GM21717 (cell line): ENCODE results near the gene TMEM259.

Experiments used
- ATAC-seq: cut with Tn5 transposase; IDR thresholded peaks from one replicate; pipeline ENCODE4 v1.9.1; 2021; ENCODE audit warnings: mild to moderate bottlenecking, moderate library complexity; ENCODE audit not compliant: unreplicated experiment

The TMEM259 gene

DNA sequence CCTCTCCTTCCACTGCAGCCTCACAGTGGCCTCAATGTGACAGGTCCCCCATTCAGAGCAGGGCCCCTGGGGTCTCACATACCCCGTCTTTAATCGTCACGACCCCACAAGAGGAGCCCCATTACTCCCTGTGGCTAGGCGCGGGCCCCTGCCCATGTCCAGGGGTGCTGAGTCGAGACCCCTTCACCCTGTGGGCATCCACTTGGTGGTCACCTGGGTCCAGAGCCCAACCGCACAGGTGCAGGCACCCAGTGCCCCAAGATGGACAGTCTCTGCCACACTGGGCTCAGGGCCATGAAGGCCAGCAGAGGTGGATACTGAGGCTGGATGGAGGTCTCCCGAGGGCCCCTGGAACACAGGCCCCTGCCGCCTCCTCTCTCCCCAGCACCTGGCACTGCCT, 3.0 kb downstream of the TMEM259 start:
- ATAC-seq, result no peak

DNA sequence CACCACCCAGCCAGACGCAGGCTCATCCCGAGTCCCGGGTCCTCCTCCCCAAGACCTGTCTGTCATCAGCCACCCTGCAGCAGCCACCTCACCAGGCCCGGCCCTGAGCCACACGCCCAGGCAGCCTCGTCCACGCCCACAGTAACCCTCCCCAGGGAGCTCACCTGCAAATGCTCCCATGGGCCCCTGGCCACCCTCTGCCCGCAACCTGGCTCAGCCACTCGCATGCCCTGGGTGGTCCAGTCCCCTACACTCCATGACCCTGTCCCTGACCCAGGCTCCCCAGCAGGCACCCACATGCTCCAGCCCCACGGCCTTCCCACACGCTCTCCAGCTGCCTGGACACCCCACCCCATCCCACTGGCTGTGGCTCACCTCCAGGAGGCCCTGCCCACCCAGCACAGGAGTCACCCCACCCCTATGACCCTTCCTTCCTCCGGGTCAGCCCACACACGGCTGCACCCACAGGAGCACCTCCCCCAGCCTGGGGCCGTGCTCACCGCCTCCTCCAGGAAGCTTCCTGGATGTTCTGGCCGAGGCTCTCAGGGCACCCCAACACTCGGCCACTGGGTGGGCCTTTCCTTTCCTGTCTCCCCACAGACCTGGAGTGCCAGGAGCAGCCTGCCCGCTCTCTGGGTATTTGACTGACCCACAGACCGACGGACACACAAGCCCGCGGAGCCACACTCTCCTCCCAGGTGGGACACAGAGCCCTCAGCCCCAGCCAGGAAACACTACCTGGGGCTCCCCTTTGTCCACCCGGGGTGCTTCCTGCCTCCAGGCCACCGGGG, 3.6 kb downstream of the TMEM259 start:
- ATAC-seq, result no peak

DNA sequence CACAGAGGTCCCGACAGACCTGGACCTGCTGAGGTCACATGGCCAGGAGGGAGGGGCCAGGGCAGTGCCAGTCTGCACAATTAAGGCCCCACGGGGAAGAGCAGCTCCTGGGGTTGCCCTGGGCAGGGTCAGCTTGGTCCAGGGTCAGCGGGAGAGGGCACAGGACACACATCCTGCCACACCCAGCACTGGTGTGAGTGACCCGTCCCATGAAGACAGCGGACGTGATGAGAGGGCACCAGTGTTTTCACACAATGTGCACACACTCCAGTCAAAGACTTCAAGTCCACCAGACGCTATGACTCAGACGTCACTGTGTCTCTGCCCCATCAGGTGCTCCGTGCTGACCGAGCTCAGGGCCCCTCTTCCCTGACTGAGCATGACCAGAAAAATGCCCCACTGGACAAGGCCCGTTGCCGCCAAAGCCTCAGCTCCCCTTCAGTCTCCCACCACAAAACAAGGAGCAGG, 4.2 kb downstream of the TMEM259 start:
- ATAC-seq, result no peak

DNA sequence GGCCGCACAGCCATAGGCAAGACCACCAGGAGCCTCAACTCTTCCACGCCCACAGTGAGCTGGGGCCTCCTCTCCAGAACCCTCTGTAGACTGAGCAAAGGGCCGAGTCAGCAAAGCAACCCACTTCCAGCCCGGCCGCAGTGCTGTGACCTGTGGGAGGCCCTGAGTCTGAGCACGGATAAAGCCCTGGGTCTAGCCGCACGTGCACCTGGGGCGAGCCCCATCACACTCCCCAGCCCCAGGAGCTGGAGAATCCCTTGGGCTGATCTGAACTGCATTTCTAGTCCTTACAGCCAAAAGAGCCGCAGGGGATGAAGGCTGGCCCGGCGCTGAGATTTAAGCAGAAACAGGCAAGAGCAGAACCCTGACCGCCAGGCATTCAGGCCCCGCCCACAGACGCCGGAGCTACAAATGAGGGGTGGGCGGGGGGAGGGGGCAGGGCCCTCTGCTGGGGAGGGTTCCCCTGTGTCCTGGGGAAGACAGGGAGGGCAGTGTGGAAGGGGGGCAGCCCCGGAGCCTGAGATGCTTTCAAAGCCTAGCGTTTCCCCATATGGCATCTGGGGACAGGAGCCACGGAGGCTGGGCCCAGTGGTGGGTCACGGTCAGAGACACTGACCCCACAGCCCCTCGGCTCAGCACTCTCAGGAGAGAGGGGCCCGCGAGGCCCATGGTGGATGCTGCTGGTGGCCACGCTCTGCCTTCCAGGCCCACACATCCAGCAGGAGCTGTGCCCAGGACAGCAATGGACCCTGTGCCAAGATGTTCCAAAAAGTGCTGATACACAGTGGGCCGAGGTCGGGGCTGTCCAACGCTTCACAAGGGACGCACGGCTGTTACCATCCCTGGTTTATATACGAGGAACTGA, 4.9 kb downstream of the TMEM259 start:
- no peak for ATAC-seq

DNA sequence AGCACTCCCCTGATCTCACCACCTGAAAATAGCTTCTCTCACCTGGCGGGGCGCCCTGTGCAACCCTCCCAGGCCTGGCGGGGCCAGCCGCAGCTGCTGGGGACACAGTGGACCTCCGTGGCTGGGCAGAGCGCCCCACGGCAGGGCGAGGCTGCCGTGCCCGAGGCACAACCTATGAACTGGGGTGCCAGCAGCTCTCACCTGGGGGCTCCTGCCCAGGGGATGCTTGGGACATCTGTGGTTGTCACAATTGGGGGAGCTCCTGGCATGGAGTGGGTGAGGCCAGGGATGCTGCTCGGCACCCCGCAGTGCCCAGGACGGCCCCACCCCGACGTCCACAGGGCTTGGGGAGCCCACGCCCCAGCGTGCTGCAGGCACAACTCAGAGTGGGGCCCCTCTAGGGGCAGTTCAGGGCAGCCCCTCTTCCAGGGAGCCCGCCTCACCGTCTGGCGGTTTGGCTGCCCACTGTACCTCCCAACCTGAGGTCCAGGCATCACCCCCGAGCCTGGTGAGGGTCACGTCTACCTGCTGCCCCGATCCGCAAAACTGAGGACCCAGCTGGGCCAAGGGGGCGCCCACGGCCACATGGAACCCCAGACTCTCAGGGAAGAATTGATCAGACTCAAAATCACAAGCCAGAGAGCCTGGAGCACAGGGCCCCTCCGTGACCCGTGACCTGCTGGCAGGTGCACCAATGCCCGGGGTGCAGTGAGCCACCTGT, 5.7 kb downstream of the TMEM259 start:
- no peak for ATAC-seq

DNA sequence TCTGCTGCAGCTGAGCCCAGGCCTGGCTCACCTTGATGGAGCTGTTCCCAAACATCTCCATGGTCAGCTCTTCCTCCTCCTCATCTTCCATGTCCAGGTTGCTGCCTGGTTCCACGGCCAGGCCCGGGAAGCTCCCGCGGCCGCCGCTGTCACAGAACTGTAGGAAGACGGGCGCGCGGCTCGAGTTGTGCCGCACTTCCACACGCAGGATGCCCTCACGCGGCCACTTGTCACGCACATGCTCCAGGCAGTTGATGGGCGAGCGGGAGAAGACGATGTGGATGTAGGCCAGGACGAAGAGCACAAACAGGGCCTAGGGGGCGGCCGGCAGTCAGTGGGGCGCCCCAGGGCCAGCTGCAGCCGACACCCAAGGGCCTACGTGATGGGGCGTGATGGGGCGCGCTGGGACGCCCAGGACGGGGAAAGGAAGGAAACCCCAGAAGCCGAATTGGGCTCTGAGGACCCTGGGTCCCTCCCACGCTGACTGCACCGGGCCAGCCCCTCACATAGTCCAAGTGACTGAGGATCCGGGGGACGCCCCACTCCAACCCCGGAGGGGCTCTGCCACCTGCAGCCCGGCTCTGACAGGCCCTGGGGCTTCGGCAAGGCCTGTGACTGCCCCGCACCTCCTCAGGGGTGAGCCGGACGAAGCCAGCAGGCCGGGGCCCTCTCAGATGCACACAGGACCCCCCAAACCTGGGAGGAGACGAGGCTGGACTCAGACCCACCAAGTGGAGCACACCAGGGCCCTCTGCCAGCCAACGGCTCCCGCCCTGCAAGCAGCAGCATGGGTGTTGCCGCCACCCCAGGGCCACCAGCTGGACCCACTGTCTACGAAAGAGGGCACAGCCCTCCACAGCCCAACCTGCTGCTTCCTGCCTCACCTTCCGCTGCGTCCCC, 6.5 kb downstream of the TMEM259 start:
- ATAC-seq, result no peak

DNA sequence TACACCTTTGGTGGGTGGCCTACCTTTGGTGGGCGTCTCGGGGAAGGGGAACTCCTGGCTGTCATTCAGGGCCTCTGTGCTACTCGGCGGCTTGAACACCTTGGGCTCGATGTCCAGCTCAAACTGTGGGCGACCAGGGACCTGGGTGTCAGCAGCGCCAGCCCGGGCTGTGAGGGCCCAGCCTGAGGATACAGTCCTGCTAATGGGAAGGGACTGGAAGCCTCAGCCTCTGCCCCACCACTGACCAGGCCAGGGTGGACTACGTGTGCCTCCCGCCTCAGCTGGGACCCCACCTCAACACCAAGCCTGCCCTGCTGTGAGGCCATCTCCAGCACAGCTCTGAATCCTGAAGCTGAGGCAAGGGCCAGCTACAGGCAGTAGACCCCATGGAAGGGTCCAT, 7.7 kb downstream of the TMEM259 start:
- no peak for ATAC-seq

DNA sequence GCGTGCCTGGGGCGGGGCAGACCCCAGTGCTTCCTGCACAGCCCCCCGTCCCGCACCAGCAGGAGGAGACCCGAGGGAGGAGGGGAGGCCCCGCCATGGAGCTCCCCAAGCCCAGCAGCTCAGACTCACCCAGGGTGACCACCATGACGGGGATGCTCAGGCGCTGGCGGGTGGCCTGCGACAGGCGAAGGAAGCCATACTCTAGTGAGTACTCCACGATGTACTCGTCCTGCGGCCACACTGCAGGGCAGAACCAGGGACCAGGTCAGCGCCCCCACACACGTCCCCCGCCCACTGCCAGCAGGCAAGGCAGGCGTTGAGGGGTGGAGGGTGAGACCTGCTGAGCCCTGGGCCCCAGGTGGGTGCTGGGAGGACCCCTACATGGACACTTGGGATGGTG, 8.6 kb downstream of the TMEM259 start:
- ATAC-seq, result no peak

DNA sequence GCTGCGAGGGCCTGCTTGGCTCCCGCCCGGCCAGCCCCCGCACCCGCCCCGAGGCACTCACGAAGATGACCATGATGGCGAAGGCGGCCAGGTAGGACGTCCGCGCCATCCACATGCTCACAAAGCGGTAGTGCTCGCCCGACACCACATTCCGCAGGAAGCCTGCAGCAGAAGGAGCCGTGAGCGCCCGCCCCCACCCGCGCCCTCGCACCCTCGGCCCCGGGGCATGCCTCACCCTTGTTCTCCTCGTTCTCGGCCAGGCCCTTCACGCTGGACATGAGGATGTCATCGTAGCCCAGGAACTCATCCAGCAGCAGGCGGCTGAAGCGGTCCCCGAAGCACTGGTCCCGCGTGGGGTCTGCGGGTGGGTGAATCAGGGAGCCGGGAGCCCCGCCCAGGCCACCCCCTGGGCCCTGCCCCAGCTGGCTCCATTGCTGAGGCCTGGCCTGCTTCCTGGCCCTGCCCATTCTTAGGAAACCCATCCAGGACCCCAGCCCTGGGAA, 9.0 kb downstream of the TMEM259 start:
- no peak for ATAC-seq

DNA sequence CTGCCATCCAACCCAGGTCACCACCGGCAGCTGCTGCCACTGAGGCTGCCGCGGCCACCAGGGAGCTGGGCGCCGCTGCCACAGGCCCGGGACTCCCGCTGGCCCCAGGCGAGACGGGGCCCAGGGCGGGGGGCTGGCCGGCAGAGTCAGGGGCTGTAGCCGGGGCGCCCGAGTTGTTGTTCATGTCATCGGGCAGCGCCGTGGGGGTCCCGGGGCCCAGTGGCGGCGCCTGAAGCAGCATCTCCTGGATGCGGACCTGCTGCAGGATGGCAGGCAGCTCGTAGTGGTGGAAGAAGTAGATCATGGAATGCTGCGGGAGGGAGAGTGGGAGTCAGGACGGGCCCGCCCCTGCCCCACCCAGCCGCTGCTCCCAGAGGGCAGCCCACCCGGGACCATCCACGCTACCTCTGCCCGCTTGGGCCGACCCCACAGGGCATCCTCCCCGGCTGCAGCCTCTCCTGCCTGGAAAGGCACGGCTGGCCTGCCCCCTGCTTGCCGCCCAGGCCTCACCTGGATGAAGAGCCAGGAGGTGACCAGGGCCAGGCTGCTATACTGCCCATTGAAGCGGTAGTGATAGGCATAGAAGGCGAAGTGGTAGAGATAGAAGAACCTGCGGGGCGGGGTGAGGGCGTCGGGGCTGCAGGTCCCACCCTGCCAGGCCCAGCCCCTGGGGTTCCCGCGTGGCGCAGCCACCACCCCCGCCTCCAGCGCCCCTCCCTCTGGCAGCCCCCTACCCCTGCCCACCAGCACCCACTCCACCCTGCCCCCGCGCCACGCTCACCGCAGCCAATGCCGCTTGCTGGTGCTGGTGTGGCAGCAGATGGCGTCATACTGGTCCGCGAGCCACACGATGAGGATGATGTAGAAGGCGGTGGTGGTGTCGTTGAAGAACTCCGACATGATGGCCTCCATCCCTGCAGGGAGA, 10.1 kb downstream of the TMEM259 start:
- no peak for ATAC-seq

DNA sequence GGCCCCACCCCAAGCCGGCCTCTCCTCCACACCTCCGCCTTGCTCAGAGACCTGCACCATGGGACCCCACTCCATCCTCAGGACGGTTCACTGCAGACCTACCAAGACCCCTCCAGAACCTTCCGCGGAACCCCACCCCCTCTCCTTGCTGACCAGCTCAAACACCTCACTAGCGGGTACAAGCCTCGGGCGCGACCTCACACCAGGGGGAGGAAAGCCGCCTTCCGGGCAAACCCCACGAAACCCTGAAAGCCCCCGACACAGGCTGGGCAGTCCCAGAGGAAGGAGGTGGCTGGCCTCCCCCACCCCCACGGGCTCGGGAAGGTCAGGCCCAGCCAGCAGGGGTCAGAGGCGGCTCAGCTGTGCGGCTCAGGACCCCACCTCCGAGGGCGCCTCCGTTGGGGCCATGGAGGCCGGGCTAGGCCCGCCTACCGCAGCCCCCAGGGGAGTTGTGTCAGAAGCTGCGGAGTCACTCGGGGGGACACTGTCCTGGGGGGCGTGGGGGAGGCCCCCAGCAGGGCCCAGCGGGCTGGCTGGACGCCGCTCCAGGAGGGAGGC, 10.9 kb downstream of the TMEM259 start:
- ATAC-seq, result no peak

DNA sequence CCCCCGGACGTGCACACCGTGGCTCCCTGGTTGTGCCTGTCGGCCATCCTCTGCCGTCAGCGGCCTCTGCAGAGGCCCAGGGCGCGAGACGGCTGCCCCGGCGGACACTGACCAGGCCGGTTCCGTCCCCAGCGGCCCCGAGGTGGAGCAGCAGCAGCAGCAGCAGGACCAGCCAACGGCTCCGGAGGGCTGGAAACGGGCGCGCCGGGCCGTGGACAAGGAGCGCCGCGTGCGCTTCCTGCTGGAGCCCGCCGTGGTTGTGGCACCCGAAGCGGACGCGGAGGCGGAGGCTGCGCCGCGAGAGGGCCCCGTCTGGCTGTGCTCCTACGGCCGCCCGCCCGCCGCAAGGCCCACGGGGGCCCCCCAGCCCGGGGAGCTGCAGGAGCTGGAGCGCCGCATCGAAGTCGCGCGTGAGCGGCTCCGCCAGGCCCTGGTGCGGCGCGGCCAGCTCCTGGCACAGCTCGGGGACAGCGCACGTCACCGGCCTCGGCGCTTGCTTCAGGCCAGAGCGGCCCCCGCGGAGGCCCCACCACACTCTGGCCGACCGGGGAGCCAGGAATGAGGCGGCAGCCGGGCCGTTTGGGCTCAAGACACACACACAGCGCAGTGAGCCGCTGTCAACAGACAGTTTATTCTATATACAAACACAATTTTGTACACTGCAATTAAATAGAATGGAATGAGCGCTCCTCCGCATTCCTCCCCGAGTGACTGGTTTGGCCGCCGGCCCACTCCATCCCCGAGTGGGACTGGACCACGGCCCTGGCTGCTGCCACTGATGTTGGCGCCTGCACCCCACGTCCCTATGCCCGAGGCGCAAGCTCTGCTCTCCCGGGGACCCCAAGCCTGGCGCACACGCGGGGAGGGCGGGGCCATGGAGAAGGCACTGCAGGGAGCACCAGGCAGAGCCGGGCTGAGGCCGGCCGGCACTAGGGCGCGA, 11.6 kb downstream of the TMEM259 start:
- no peak for ATAC-seq

DNA sequence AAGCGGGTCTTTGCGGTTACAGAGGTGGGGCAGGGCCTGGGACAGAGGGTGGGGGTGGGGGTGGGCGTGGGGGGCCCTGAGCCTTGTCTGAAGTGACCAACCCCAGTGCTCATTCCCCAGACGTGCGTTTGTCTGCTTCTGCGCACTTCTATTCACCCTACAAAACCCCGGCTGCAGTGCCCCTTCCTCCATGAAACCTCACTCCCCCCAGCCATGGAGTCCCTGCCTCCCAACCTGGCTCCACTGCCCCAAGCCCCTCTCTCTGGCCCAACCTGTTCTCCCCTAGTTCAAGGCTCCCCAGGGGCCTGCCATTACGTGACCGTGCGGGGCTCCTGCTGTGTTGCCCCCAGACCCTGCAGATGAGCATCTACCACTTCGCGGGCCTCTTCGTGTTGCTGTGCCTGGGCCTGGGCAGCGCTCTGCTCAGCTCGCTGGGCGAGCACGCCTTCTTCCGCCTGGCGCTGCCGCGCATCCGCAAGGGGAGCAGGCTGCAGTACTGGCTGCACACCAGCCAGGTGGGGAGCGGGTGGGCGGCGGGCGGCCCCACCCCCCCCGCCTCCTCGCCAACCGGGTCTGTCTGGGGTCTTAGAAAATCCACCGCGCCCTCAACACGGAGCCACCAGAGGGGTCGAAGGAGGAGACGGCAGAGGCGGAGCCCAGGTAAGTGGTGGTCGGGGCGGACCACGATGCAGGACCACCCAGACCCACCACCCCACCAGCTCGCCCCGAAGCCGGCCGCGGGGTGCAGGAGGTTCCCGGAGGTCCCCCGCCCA, 12.5 kb downstream of the TMEM259 start:
- no peak for ATAC-seq

DNA sequence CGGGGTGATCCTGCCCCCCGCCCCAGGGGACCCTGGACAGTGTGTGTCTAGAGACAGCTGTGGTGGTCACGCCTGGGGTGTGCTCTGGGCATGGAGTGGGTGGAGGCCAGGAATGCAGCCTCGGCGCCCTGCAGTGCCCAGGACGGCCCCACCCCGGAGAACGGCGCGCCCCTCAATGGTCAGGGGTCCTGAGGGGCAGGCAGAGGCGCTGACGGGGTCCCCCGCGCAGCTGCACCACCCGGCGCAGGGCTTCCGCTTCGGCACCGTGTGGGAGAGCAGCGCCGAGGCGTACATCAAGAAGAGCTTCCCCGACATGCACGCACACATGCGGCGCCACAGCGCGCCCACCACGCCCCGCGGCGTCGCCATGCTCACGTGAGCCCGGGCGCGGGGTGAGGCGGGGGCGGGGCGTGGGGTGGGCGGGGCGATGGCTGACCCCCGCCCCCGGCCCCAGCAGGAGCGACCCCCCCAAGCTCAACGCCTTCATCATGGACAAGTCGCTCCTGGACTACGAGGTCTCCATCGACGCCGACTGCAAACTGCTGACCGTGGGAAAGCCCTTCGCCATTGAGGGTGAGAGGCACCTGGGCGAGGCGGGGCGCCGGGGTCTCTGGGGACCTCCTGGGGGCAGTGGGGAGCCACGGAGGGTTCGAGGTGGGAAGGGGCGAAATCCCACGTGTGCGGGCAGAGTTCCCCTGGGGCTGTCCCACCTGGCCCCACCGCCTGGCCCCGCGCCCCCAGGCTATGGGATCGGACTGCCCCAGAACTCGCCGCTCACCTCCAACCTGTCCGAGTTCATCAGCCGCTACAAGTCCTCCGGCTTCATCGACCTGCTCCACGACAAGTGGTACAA, 13.3 kb downstream of the TMEM259 start:
- no peak for ATAC-seq

DNA sequence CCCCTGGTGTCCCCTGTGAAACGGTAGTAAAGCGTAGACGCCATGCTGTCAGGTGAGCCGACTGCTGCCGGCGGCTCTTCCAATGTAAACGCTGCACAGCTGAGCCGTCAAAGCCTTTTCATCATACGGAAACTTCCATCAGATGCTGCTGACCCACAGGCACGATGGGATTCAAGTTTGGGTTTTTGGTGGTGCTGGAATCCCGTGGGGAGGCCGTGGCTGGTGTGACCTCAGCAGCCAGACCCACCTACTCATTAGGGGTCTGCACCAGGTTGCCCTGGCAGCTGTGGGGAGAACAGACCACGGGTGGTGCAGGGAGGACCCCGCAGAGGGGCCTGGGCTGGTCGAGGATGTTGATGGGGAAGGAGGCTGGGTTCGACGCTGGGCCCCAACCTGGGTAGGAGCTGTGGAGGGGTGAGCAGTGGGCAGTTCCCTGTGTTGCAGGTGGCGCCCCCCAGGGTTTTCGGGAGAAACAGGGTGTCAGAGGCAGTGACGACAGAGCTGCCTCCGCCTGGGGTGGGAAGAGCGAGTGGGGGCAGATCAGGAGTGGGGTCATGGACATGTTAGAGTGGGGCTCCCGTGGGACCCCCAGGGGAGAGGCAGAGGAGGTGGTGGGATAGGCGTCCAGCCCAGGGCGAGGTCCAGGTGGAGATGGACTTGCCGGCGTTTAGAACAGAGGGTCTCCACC, 14.1 kb downstream of the TMEM259 start:
- no peak for ATAC-seq
